ENCODE measurements around the gene SCTR. TPM values are rescaled to one million over a fixed set of nuclear protein-coding genes. Genes with fewer than 3 reads are reported as not detected.
A peak's percentile ranks its signal among the peaks of the same experiment; 100 is the strongest.

SCTR gene
- total and polyA plus RNA-seq, 2 of the 13 experiments (the other 11 are each of a cell fraction or from before 2014, with no cell fraction given) = not detected

DNA sequence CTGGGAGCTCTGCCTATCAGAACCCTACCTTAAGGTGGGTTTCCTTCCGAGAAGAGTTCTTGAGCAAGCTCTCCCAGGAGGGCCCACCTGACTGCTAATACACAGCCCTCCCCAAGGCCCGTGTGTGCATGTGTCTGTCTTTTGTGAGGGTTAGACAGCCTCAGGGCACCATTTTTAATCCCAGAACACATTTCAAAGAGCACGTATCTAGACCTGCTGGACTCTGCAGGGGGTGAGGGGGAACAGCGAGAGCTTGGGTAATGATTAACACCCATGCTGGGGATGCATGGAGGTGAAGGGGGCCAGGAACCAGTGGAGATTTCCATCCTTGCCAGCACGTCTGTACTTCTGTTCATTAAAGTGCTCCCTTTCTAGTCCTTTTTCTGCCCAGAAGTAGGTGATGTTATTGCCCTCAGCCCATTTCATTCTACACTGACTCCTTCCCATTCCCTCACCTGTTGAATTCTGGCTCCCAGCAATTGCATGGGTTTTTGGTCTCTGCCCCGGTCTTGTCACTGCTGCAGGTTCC lies 86.1 kb downstream of the SCTR start (continued):
- TF ChIP-seq ZNF446 (CRISPR knock-in tag; IDR thresholded peaks at IDR 0.05) (no peak), BCL6 (CRISPR knock-in tag; IDR thresholded peaks at IDR 0.05) (peak; percentile 62), RAD51 (IDR thresholded peaks at IDR 0.05; ENCODE audit: borderline replicate concordance) (no peak), MAZ (IDR thresholded peaks at IDR 0.05; ENCODE audit: borderline replicate concordance, low read depth, low read length) (no peak), MAZ (CRISPR knock-in tag; IDR thresholded peaks at IDR 0.05; ENCODE audit: low read depth) (peak; percentile 66), NCOA5 (CRISPR knock-in tag; IDR thresholded peaks at IDR 0.05) (no peak), CAMTA2 (CRISPR knock-in tag; IDR thresholded peaks at IDR 0.05; ENCODE audit: borderline replicate concordance) (no peak), HNRNPK (IDR thresholded peaks at IDR 0.05; ENCODE audit: low read depth, low read length, poor library complexity, severe bottlenecking) (no peak), ZNF124 (CRISPR knock-in tag; IDR thresholded peaks at IDR 0.05) (peak; percentile 61; the same call in 1 of the 2 replicates), BRCA1 (CRISPR knock-in tag; IDR thresholded peaks at IDR 0.05) (0 out of 2 replicates have a peak, but pooled peaks have one; percentile 61), ZNF24 (IDR thresholded peaks at IDR 0.05) (0 out of 2 replicates have a peak, but pooled peaks have one; percentile 21), ETV5 (CRISPR knock-in tag; IDR thresholded peaks at IDR 0.05; ENCODE audit: borderline replicate concordance) (peak; percentile 40), ZZZ3 (CRISPR knock-in tag; IDR thresholded peaks at IDR 0.05; ENCODE audit: borderline replicate concordance) (no peak)
- TF ChIP-seq, protein P1, sequence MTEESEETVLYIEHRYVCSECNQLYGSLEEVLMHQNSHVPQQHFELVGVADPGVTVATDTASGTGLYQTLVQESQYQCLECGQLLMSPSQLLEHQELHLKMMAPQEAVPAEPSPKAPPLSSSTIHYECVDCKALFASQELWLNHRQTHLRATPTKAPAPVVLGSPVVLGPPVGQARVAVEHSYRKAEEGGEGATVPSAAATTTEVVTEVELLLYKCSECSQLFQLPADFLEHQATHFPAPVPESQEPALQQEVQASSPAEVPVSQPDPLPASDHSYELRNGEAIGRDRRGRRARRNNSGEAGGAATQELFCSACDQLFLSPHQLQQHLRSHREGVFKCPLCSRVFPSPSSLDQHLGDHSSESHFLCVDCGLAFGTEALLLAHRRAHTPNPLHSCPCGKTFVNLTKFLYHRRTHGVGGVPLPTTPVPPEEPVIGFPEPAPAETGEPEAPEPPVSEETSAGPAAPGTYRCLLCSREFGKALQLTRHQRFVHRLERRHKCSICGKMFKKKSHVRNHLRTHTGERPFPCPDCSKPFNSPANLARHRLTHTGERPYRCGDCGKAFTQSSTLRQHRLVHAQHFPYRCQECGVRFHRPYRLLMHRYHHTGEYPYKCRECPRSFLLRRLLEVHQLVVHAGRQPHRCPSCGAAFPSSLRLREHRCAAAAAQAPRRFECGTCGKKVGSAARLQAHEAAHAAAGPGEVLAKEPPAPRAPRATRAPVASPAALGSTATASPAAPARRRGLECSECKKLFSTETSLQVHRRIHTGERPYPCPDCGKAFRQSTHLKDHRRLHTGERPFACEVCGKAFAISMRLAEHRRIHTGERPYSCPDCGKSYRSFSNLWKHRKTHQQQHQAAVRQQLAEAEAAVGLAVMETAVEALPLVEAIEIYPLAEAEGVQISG (CRISPR knock-in tag; IDR thresholded peaks at IDR 0.05) = peak; percentile 42; the same call in 1 of the 2 replicates
- TF ChIP-seq, protein P2, sequence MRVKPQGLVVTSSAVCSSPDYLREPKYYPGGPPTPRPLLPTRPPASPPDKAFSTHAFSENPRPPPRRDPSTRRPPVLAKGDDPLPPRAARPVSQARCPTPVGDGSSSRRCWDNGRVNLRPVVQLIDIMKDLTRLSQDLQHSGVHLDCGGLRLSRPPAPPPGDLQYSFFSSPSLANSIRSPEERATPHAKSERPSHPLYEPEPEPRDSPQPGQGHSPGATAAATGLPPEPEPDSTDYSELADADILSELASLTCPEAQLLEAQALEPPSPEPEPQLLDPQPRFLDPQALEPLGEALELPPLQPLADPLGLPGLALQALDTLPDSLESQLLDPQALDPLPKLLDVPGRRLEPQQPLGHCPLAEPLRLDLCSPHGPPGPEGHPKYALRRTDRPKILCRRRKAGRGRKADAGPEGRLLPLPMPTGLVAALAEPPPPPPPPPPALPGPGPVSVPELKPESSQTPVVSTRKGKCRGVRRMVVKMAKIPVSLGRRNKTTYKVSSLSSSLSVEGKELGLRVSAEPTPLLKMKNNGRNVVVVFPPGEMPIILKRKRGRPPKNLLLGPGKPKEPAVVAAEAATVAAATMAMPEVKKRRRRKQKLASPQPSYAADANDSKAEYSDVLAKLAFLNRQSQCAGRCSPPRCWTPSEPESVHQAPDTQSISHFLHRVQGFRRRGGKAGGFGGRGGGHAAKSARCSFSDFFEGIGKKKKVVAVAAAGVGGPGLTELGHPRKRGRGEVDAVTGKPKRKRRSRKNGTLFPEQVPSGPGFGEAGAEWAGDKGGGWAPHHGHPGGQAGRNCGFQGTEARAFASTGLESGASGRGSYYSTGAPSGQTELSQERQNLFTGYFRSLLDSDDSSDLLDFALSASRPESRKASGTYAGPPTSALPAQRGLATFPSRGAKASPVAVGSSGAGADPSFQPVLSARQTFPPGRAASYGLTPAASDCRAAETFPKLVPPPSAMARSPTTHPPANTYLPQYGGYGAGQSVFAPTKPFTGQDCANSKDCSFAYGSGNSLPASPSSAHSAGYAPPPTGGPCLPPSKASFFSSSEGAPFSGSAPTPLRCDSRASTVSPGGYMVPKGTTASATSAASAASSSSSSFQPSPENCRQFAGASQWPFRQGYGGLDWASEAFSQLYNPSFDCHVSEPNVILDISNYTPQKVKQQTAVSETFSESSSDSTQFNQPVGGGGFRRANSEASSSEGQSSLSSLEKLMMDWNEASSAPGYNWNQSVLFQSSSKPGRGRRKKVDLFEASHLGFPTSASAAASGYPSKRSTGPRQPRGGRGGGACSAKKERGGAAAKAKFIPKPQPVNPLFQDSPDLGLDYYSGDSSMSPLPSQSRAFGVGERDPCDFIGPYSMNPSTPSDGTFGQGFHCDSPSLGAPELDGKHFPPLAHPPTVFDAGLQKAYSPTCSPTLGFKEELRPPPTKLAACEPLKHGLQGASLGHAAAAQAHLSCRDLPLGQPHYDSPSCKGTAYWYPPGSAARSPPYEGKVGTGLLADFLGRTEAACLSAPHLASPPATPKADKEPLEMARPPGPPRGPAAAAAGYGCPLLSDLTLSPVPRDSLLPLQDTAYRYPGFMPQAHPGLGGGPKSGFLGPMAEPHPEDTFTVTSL (CRISPR knock-in tag; IDR thresholded peaks at IDR 0.05; ENCODE audit: borderline replicate concordance) = no peak
- TF ChIP-seq, protein P3, sequence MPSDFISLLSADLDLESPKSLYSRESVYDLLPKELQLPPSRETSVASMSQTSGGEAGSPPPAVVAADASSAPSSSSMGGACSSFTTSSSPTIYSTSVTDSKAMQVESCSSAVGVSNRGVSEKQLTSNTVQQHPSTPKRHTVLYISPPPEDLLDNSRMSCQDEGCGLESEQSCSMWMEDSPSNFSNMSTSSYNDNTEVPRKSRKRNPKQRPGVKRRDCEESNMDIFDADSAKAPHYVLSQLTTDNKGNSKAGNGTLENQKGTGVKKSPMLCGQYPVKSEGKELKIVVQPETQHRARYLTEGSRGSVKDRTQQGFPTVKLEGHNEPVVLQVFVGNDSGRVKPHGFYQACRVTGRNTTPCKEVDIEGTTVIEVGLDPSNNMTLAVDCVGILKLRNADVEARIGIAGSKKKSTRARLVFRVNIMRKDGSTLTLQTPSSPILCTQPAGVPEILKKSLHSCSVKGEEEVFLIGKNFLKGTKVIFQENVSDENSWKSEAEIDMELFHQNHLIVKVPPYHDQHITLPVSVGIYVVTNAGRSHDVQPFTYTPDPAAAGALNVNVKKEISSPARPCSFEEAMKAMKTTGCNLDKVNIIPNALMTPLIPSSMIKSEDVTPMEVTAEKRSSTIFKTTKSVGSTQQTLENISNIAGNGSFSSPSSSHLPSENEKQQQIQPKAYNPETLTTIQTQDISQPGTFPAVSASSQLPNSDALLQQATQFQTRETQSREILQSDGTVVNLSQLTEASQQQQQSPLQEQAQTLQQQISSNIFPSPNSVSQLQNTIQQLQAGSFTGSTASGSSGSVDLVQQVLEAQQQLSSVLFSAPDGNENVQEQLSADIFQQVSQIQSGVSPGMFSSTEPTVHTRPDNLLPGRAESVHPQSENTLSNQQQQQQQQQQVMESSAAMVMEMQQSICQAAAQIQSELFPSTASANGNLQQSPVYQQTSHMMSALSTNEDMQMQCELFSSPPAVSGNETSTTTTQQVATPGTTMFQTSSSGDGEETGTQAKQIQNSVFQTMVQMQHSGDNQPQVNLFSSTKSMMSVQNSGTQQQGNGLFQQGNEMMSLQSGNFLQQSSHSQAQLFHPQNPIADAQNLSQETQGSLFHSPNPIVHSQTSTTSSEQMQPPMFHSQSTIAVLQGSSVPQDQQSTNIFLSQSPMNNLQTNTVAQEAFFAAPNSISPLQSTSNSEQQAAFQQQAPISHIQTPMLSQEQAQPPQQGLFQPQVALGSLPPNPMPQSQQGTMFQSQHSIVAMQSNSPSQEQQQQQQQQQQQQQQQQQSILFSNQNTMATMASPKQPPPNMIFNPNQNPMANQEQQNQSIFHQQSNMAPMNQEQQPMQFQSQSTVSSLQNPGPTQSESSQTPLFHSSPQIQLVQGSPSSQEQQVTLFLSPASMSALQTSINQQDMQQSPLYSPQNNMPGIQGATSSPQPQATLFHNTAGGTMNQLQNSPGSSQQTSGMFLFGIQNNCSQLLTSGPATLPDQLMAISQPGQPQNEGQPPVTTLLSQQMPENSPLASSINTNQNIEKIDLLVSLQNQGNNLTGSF (CRISPR knock-in tag; IDR thresholded peaks at IDR 0.05) = peak; percentile 77; the same call in 1 of the 2 replicates
